Measurements from ENCODE around the gene MFSD2B. TPM values are rescaled to one million over a fixed set of nuclear protein-coding genes. Genes with fewer than 3 reads are reported as not detected.
"Not testable (repeated sequence)": the region's sequence is repeated elsewhere in the genome, so short reads cannot be mapped to it uniquely, and the experiment has no call there.

The MFSD2B gene
- total RNA-seq, 1 donor from 2014 or later: 0.14 TPM

- no peaks in the 10 kb centered on the region for H3K4me1 Mint-ChIP-seq
- no peaks in the 10 kb centered on the region for H3K27me3 Mint-ChIP-seq
- intact Hi-C loops (cut with micrococcal nuclease): no loop called here
- no peak overlapping the region for H3K4me3 Mint-ChIP-seq
- H3K27ac Mint-ChIP-seq: no peak overlapping the region
- H3K36me3 Mint-ChIP-seq (ENCODE audit: low read depth): peaks cover 24% of the 10 kb centered on the region
- no peaks in the 10 kb centered on the region for H3K9me3 Mint-ChIP-seq
- DNase-seq: no peak
Measured at GRCh38 chr2:24024996-24025663, 15.2 kb downstream of the MFSD2B start.

DNA sequence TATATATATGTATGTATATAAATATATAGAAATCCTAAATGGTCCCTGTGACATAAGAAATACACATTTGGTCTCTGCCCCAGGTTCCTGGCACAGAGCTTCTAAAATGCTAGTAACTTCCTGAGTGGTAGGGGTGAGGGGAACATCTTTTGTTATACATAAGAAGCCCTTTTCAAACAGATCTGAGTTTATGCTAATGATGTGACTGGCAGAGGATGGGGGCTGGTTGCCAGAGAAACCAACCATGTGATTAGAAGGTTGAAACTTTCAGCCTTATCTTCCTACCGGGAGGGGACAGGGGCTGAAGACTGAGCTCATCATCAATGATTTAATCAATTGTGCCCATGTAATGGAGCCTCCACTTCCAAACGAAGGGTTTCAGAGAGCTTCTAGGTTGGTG is 16.3 kb downstream of the MFSD2B start:
- no peak overlapping the region for H3K27ac Mint-ChIP-seq
- no peak for DNase-seq
- no peaks in the 10 kb centered on the region for H3K27me3 Mint-ChIP-seq
- H3K36me3 Mint-ChIP-seq (ENCODE audit: low read depth): peaks cover 30% of the 10 kb centered on the region
- no peak overlapping the region for H3K4me3 Mint-ChIP-seq
- intact Hi-C loops (cut with micrococcal nuclease): no loop called here
- H3K9me3 Mint-ChIP-seq: no peaks in the 10 kb centered on the region
- peaks cover under 1% of the 10 kb centered on the region for H3K4me1 Mint-ChIP-seq

DNA sequence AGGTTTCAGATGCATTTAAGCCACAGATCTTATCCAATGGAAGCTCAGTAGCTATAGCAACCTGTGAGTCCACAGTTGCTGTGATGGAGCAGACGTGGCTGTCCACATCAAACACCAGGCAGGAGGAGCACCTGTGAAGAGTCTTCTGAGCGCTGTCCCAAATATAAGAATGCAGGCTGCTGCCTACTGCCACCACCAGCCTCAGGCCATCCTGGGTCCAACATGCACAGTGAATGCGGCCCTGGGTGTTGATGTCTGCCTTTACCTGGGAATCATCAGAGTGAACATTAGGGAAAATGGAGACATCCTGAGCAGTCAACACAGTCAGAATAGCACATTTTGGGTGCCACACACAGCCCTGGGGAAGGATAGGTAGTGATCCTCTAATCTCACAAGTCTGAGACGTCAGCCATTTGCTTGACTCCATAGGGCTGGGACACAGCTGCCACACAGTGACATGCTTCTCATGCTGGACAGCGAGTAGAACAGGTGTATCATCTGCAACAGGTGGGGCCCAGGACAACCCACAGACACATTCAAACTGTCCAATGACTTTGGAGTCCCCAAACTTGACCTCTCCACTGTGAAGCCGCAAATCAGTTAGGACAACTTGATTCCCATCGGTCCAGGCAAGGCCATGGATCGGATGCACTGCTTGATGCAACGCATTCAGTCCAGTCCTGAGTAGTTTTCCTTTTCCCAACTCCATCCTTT is 29.1 kb downstream of the MFSD2B start:
- peaks cover 27% of the 10 kb centered on the region for H3K36me3 Mint-ChIP-seq (ENCODE audit: low read depth)
- H3K4me1 Mint-ChIP-seq: peaks cover 6% of the 10 kb centered on the region
- no peak overlapping the region for H3K4me3 Mint-ChIP-seq
- H3K27ac Mint-ChIP-seq: no peak overlapping the region
- intact Hi-C loops (cut with micrococcal nuclease): no loop called here
- no peak for DNase-seq
- no peaks in the 10 kb centered on the region for H3K9me3 Mint-ChIP-seq
- no peaks in the 10 kb centered on the region for H3K27me3 Mint-ChIP-seq

- intact Hi-C loops (cut with micrococcal nuclease): no loop called here
- Mint-ChIP-seq H3K4me3 (no peak overlapping the region), H3K9me3 (no peaks in the 10 kb centered on the region), H3K36me3 (ENCODE audit: low read depth) (peaks cover 27% of the 10 kb centered on the region), H3K27ac (no peak overlapping the region), H3K27me3 (no peaks in the 10 kb centered on the region), H3K4me1 (peaks cover 8% of the 10 kb centered on the region)
- DNase-seq: no peak
Measured at GRCh38 chr2:24040511-24040910, 30.6 kb downstream of the MFSD2B start.

- H3K9me3 Mint-ChIP-seq; DNase-seq; H3K27ac Mint-ChIP-seq; H3K4me3 Mint-ChIP-seq; H3K27me3 Mint-ChIP-seq; intact Hi-C loops (cut with micrococcal nuclease): not testable (repeated sequence)
- Mint-ChIP-seq H3K4me1 (peaks cover 20% of the 10 kb centered on the region), H3K36me3 (ENCODE audit: low read depth) (peaks cover 17% of the 10 kb centered on the region)
Measured at GRCh38 chr2:24043133-24043532, 33.2 kb downstream of the MFSD2B start.

GRCh38 chr2:24045511-24046508 is 35.9 kb downstream of the MFSD2B start:
- H3K9me3 Mint-ChIP-seq: no peaks in the 10 kb centered on the region
- peaks cover 7% of the 10 kb centered on the region for H3K27me3 Mint-ChIP-seq
- H3K36me3 Mint-ChIP-seq (ENCODE audit: low read depth): peaks cover 3% of the 10 kb centered on the region
- intact Hi-C loops (cut with micrococcal nuclease): no loop called here
- DNase-seq: no peak
- no peak overlapping the region for H3K27ac Mint-ChIP-seq
- H3K4me1 Mint-ChIP-seq: peaks cover 18% of the 10 kb centered on the region
- peak overlapping the region; percentile 99 for H3K4me3 Mint-ChIP-seq

GRCh38 chr2:24046599-24046929 is 36.7 kb downstream of the MFSD2B start:
- DNase-seq: no peak
- no peak overlapping the region for H3K27ac Mint-ChIP-seq
- intact Hi-C loops (cut with micrococcal nuclease): no loop called here

GRCh38 chr2:24046930-24047702 is 37.2 kb downstream of the MFSD2B start, which contains the start of gene WDCP:
TSS of gene WDCP (minus strand) at chr2:24047391. CDS start at chr2:24039494, 7,897 bp downstream.
- DNase-seq: peak; percentile 98
- H3K9me3 Mint-ChIP-seq: no peaks in the 10 kb centered on the region
- peaks cover 7% of the 10 kb centered on the region for H3K27me3 Mint-ChIP-seq
- intact Hi-C loops (cut with micrococcal nuclease): loop anchor here (1.0 kb wide), 3 partner anchors 29 to 120 kb away; partner anchors contain the start of genes ATAD2B, SF3B6 and UBXN2A
- peak within 1 kb of the TSS; percentile 97 for H3K27ac Mint-ChIP-seq
- peak within 1 kb of the TSS; percentile 99 for H3K4me3 Mint-ChIP-seq
- peaks cover 18% of the 10 kb centered on the region for H3K4me1 Mint-ChIP-seq
- H3K36me3 Mint-ChIP-seq (ENCODE audit: low read depth): peaks cover 3% of the 10 kb centered on the region

More at GRCh38 chr2:24046599-24046929, 36.7 kb downstream of the MFSD2B start:
- Mint-ChIP-seq H3K9me3 (no peaks in the 10 kb centered on the region), H3K27me3 (peaks cover 7% of the 10 kb centered on the region), H3K4me1 (peaks cover 18% of the 10 kb centered on the region), H3K4me3 (peak overlapping the region; percentile 99), H3K36me3 (ENCODE audit: low read depth) (peaks cover 3% of the 10 kb centered on the region)

DNA sequence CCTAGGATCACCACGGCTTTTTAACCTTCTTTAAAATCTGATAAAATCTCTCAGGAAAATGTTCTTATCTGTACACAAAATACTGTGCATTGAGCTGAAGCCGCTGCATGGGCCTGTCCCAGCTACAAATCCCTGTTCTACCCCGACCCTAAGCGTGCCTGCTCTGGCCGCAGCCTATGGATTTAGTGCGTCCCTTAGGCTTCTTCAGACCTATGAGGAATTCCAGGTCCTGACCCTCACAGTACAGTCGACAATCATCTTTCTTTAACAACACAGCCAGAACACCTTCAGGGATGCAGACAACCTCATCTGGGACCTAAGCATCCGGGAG is 37.8 kb downstream of the MFSD2B start:
- H3K36me3 Mint-ChIP-seq (ENCODE audit: low read depth): peaks cover 3% of the 10 kb centered on the region

DNA sequence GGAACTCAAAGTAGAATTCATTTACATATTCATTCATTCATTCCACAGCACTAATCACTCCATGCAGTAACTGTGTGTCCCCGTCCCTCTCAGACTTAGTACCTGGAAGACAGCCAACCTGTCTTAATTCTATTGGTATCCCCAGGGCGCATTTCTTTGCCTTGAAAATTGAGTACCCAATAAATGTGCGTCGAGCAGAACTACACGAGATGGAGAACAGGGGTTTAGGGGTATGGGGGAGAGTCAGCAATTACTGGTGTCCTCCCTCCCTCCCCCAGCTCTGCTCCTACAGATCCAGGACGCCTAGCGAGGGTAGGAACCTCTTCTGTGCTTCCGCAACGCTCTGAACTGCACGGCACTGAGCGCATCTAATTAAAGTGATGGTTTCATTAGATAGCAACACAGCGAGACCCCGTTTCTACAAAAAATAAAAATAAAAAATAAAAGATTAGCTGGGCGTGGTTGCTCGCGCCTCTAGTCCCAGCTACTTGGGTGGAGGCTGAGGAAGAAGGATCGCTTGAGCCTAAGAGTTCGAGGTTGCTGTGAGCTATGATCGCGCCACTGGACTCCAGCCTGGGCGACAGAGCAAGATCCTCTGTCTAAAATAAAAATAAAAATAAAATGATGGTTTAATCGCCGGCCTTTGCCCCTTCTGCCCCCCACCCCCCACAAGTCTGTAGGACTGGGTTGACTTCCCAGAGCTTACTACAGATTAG is 39.0 kb downstream of the MFSD2B start:
- peak; percentile 62 for DNase-seq
- Mint-ChIP-seq H3K36me3 (ENCODE audit: low read depth) (peaks cover 3% of the 10 kb centered on the region), H3K4me3 (no peak overlapping the region), H3K9me3 (no peaks in the 10 kb centered on the region), H3K4me1 (peaks cover 18% of the 10 kb centered on the region), H3K27me3 (peaks cover 12% of the 10 kb centered on the region), H3K27ac (peak overlapping the region; percentile 21)
- intact Hi-C loops (cut with micrococcal nuclease): no loop called here

More for the DNA sequence above, 37.8 kb downstream of the MFSD2B start:
- Mint-ChIP-seq H3K4me3 (peak overlapping the region; percentile 99), H3K27me3 (peaks cover 7% of the 10 kb centered on the region), H3K9me3 (no peaks in the 10 kb centered on the region), H3K27ac (peak overlapping the region; percentile 97), H3K4me1 (peaks cover 18% of the 10 kb centered on the region)
- DNase-seq: no peak
- intact Hi-C loops (cut with micrococcal nuclease): loop anchor here (1.0 kb wide), 3 partner anchors 29 to 120 kb away; partner anchors contain the start of genes ATAD2B, SF3B6 and UBXN2A

DNA sequence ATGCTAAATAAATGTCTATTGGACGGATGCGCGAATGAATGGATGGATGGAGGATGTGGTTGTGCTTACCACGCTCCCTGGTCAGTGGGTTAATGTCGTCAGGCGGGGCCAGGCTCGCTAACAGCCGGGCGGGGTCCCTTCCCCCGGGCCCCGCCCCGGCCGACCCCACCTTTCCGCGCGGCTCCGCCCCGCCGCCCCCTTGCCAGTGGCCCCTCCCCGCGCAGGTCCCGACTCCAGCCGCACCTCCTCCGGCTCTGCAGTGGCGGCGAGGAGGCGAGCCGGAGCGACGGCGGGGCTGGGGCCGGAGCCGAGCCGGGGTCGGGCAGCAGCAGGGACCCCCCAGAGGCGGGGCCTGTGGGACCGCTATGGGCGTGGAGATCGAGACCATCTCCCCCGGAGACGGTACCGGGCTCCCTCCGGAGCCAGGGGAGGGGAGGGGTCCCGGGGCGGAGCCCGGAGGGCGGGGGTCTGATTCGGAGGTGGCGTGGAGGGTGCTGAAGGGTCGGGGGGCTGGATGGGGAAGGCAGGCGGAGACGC is 39.7 kb downstream of the MFSD2B start, which contains the start of gene FKBP1B:
Gene FKBP1B, plus strand, starts transcription at position 257 of the 537 bp plus-strand sequence. Its CDS starts 109 bp downstream, at position 366.
- intact Hi-C loops (cut with micrococcal nuclease): no loop called here
- DNase-seq: peak; percentile 86
- Mint-ChIP-seq H3K27me3 (peaks cover 17% of the 10 kb centered on the region), H3K36me3 (ENCODE audit: low read depth) (peaks cover 3% of the 10 kb centered on the region), H3K4me1 (peaks cover 18% of the 10 kb centered on the region), H3K27ac (peak within 1 kb of the TSS; percentile 21), H3K4me3 (no peak within 1 kb of the TSS), H3K9me3 (no peaks in the 10 kb centered on the region)

All from activated CD4-positive, alpha-beta T cell treated with anti-CD3 and anti-CD28 coated beads, Interleukin-2, amount 10 ng/mL, durations not matched to agents 24 days and 14 days (primary cell).